H9 (cell line): ENCODE results near the gene MPC1. TPM values are rescaled to one million over a fixed set of nuclear protein-coding genes. Genes with fewer than 3 reads are reported as not detected.

ENCODE experiments used
- DNase-seq: peaks from one replicate; pipeline ENCODE4 v3.0.0-alpha.2; 2017
- H2AFZ ChIP-seq: one replicate; pipeline ENCODE4 v1.6.1; 2013; ENCODE audit warnings: mild to moderate bottlenecking, low read length, control low read depth, moderate library complexity
- H2AK5ac ChIP-seq: 2 replicates; pipeline ENCODE4 v1.6.1; 2013; ENCODE audit warnings: low read length, control low read depth, mixed read lengths; ENCODE audit not compliant: insufficient read length
- H2BK120ac ChIP-seq: one replicate; pipeline ENCODE4 v1.6.1; 2013; ENCODE audit warnings: low read depth, mild to moderate bottlenecking, low read length, control low read depth, inconsistent platforms; ENCODE audit not compliant: poor library complexity, severe bottlenecking
- H2BK12ac ChIP-seq: 2 replicates; pipeline ENCODE4 v1.6.1; 2013; ENCODE audit warnings: low read length, control low read depth, mixed read lengths, low read depth; ENCODE audit not compliant: insufficient read length
- H2BK15ac ChIP-seq: 2 replicates; pipeline ENCODE4 v1.6.1; 2013; ENCODE audit warnings: low read depth, low read length, control low read depth
- H2BK20ac ChIP-seq: one replicate; pipeline ENCODE4 v1.6.1; 2013; ENCODE audit warnings: low read depth, mild to moderate bottlenecking, low read length, control low read depth, inconsistent platforms; ENCODE audit not compliant: poor library complexity, severe bottlenecking
- H2BK5ac ChIP-seq: 2 replicates; pipeline ENCODE4 v1.6.1; 2013; ENCODE audit warnings: low read length, control low read depth, mixed read lengths; ENCODE audit not compliant: insufficient read length
- H3K14ac ChIP-seq: 2 replicates; pipeline ENCODE4 v1.6.1; 2013; ENCODE audit warnings: low read length, control low read depth; ENCODE audit not compliant: insufficient read depth
- H3K18ac ChIP-seq: 2 replicates; pipeline ENCODE4 v1.6.1; 2013; ENCODE audit warnings: low read depth, mild to moderate bottlenecking, mixed read lengths, low read length, control low read depth; ENCODE audit not compliant: insufficient read length
- H3K23ac ChIP-seq: 2 replicates; pipeline ENCODE4 v1.6.1; 2013; ENCODE audit warnings: low read length, control low read depth, mixed read lengths, low read depth; ENCODE audit not compliant: insufficient read length
- H3K23me2 ChIP-seq: 2 replicates; pipeline ENCODE4 v1.6.1; 2013; ENCODE audit warnings: low read depth, mild to moderate bottlenecking, mixed read lengths, low read length, control low read depth; ENCODE audit not compliant: insufficient read length, poor library complexity, severe bottlenecking
- H3K27ac ChIP-seq: 2 replicates; pipeline ENCODE4 v1.5.1; 2013; ENCODE audit warnings: low read length, control low read depth, mixed read lengths, low read depth; ENCODE audit not compliant: insufficient read length
- H3K27me3 ChIP-seq: 2 replicates; pipeline ENCODE4 v1.6.1; 2013; ENCODE audit warnings: low read length, control low read depth, inconsistent platforms; ENCODE audit not compliant: insufficient read depth
- H3K4ac ChIP-seq: 2 replicates; pipeline ENCODE4 v1.6.1; 2013; ENCODE audit warnings: low read depth, mild to moderate bottlenecking, control low read depth, inconsistent platforms, low read length, moderate library complexity
- H3K4me1 ChIP-seq: 2 replicates; pipeline ENCODE4 v1.6.1; 2013; ENCODE audit warnings: low read length, control low read depth, inconsistent platforms; ENCODE audit not compliant: insufficient read depth
- H3K4me2 ChIP-seq: 2 replicates; pipeline ENCODE4 v1.6.1; 2013; ENCODE audit warnings: low read length, control low read depth, mixed read lengths; ENCODE audit not compliant: insufficient read length, insufficient read depth
- H3K56ac ChIP-seq: 2 replicates; pipeline ENCODE4 v1.6.1; 2013; ENCODE audit warnings: low read depth, mild to moderate bottlenecking, mixed read lengths, low read length, control low read depth; ENCODE audit not compliant: insufficient read length
- H3K79me1 ChIP-seq: 2 replicates; pipeline ENCODE4 v1.6.1; 2013; ENCODE audit warnings: low read depth, mild to moderate bottlenecking, moderate library complexity, low read length, control low read depth, inconsistent platforms; ENCODE audit not compliant: insufficient read depth, poor library complexity, severe bottlenecking
- H3K79me2 ChIP-seq: 2 replicates; pipeline ENCODE4 v1.6.1; 2013; ENCODE audit warnings: low read length, control low read depth, inconsistent platforms; ENCODE audit not compliant: insufficient read depth
- H3K9ac ChIP-seq: 2 replicates; pipeline ENCODE4 v1.6.1; 2013; ENCODE audit warnings: low read length, control low read depth, mixed read lengths; ENCODE audit not compliant: insufficient read length; ENCODE audit errors: extremely low read depth
- H3K9me3 ChIP-seq: one replicate; pipeline ENCODE4 v1.6.1; 2013; ENCODE audit warnings: low read depth, low read length, inconsistent platforms; ENCODE audit not compliant: control insufficient read depth
- H3T11ph ChIP-seq: one replicate; pipeline ENCODE4 v1.6.1; 2013; ENCODE audit warnings: mild to moderate bottlenecking, low read length, control low read depth, inconsistent platforms
- H4K20me1 ChIP-seq: one replicate; pipeline ENCODE4 v1.6.1; 2013; ENCODE audit not compliant: control insufficient read depth, insufficient read length, insufficient read depth
- H4K5ac ChIP-seq: 2 replicates; pipeline ENCODE4 v1.6.1; 2013; ENCODE audit warnings: low read depth, mild to moderate bottlenecking, mixed read lengths, low read length, control low read depth; ENCODE audit not compliant: insufficient read length
- H4K8ac ChIP-seq: replicated peaks from 2 replicates; pipeline ENCODE4 v1.6.1; 2013; ENCODE audit warnings: low read length, control low read depth, mixed read lengths, low read depth; ENCODE audit not compliant: insufficient read length
- H4K91ac ChIP-seq: 2 replicates; pipeline ENCODE4 v1.6.1; 2013; ENCODE audit warnings: low read depth, mild to moderate bottlenecking, moderate library complexity, mixed read lengths, low read length, control low read depth; ENCODE audit not compliant: insufficient read length
- H3K27ac Mint-ChIP-seq, 3 experiments: 2 replicates in 2 of 3; 3 replicates in 1 of 3; pipeline ENCODE4 v1.8.0; 2020 to 2021; ENCODE audit warnings: mixed read lengths in 3 of 3, mild to moderate bottlenecking in 1 of 3, moderate library complexity in 1 of 3
- H3K27me3 Mint-ChIP-seq: 2 replicates; pipeline ENCODE4 v1.8.0; 2021; ENCODE audit warnings: low read depth, mild to moderate bottlenecking, moderate library complexity, mixed read lengths
- H3K36me3 Mint-ChIP-seq, 3 experiments: 2 replicates in 2 of 3; 3 replicates in 1 of 3; pipeline ENCODE4 v1.8.0; 2020 to 2021; ENCODE audit warnings: low read depth in 3 of 3, mixed read lengths in 3 of 3; ENCODE audit not compliant: insufficient read depth in 1 of 3
- H3K4me1 Mint-ChIP-seq, 2 experiments: 2 replicates each; pipeline ENCODE4 v1.8.0; 2020; ENCODE audit warnings: mixed read lengths in 2 of 2
- H3K4me3 Mint-ChIP-seq, 2 experiments: 2 replicates in 1 of 2; 3 replicates in 1 of 2; pipeline ENCODE4 v1.8.0; 2020 to 2021; ENCODE audit warnings: mild to moderate bottlenecking in 2 of 2, mixed read lengths in 2 of 2, moderate library complexity in 1 of 2
- H3K9me3 Mint-ChIP-seq, 2 experiments: 2 replicates in 1 of 2; 3 replicates in 1 of 2; pipeline ENCODE4 v1.8.0; 2020; ENCODE audit warnings: mild to moderate bottlenecking in 2 of 2, mixed read lengths in 2 of 2, moderate library complexity in 1 of 2
- WGBS: extraction: QIAGEN DNeasy Blood & Tissue Kit; methylation state at CpG from one replicate; pipeline ENCODE4 v1.1.7; 2013; ENCODE audit warnings: missing lambda C conversion rate, low lambda C conversion rate, mixed read lengths; ENCODE audit not compliant: insufficient read length; ENCODE audit errors: extremely low coverage; 5-methylcytosine and 5-hydroxymethylcytosine counted together
- total RNA-seq: library from RNA; stranded (reverse); gene quantifications from 2 replicates; pipeline ENCODE4 v1.2.1, GENCODE V29; 2021
- TF ChIP-seq, protein P1 (sequence below): fragments of 200-600 bp; sonication (generic); conservative IDR thresholded peaks from 3 replicates; pipeline ENCODE4 v1.8.0; 2021; ENCODE audit warnings: antibody characterized with exemption, mild to moderate bottlenecking

The MPC1 gene
- total RNA-seq, 1 experiment from 2014 or later: 10.0 TPM

DNA sequence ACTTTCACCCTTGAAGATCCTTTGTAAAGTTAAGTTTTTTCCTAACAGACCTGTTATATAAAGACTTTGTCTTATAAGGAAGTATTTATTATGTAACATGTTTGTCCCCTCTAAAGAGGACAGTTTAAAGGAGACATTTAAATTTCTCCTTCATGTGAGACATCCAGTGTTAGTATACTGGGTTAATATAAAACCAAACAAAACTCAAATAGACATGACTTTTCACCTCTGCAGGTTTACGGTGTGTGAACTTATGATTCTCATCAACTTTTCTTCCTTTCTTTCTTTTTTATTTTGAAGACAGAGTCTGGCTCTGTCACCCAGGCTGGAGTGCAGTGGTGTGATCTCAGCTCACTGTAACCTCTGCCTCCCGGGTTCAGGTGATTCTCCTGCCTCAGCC lies 17.4 kb upstream of the MPC1 start:
- H3K79me1 ChIP-seq: no peaks in the 10 kb centered on the region
- no peak overlapping the region for H3K18ac ChIP-seq
- no CpG with 5 or more reads among the region's 2 CpGs for WGBS
- H2BK12ac ChIP-seq: no peak overlapping the region
- H2BK5ac ChIP-seq: no peak overlapping the region
- H3K27me3 Mint-ChIP-seq: peaks cover 12% of the 10 kb centered on the region
- H3K14ac ChIP-seq: no peak overlapping the region
- no peaks in the 10 kb centered on the region for H3K23me2 ChIP-seq
- H3K4me3 Mint-ChIP-seq: no peak overlapping the region
- H3K23ac ChIP-seq: no peak overlapping the region
- H3K27ac ChIP-seq: no peak overlapping the region
- no peak overlapping the region for H3K4me2 ChIP-seq
- H3T11ph ChIP-seq: no peak overlapping the region
- H2BK15ac ChIP-seq: no peak overlapping the region
- TF ChIP-seq, protein P1, sequence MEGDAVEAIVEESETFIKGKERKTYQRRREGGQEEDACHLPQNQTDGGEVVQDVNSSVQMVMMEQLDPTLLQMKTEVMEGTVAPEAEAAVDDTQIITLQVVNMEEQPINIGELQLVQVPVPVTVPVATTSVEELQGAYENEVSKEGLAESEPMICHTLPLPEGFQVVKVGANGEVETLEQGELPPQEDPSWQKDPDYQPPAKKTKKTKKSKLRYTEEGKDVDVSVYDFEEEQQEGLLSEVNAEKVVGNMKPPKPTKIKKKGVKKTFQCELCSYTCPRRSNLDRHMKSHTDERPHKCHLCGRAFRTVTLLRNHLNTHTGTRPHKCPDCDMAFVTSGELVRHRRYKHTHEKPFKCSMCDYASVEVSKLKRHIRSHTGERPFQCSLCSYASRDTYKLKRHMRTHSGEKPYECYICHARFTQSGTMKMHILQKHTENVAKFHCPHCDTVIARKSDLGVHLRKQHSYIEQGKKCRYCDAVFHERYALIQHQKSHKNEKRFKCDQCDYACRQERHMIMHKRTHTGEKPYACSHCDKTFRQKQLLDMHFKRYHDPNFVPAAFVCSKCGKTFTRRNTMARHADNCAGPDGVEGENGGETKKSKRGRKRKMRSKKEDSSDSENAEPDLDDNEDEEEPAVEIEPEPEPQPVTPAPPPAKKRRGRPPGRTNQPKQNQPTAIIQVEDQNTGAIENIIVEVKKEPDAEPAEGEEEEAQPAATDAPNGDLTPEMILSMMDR: no peak
- no peak overlapping the region for H3K4ac ChIP-seq
- no peaks in the 10 kb centered on the region for H4K20me1 ChIP-seq
- no peak overlapping the region for H2AFZ ChIP-seq
- no peak overlapping the region for H3K27ac Mint-ChIP-seq
- no peak overlapping the region for H2BK120ac ChIP-seq
- H3K9ac ChIP-seq: no peak overlapping the region
- no peak overlapping the region for H2BK20ac ChIP-seq
- peaks cover 0 to 1% (median 0%) of the 10 kb centered on the region in 3 experiments; a peak in 1 of 7 replicates for H3K36me3 Mint-ChIP-seq
- no peaks in the 10 kb centered on the region for H3K9me3 ChIP-seq
- peaks cover 5 to 6% of the 10 kb centered on the region in 2 experiments for H3K4me1 Mint-ChIP-seq
- no peak overlapping the region for H2AK5ac ChIP-seq
- H3K27me3 ChIP-seq: no peaks in the 10 kb centered on the region
- no peak for DNase-seq
- no peak overlapping the region for H4K5ac ChIP-seq
- no peak overlapping the region for H4K8ac ChIP-seq
- H3K79me2 ChIP-seq: peaks cover 2% of the 10 kb centered on the region; the same call in 1 of the 2 replicates
- no peak overlapping the region for H4K91ac ChIP-seq
- peaks cover 2% of the 10 kb centered on the region in 2 experiments; a peak in 3 of 5 replicates for H3K9me3 Mint-ChIP-seq
- 0 out of 2 replicates have a peak, but pooled peaks cover 2% of the 10 kb centered on the region for H3K4me1 ChIP-seq
- no peak overlapping the region for H3K56ac ChIP-seq
